Loucy (cell line): Measurements from ENCODE around the gene ATP6V0E2.

Source experiments
- CTCF ChIP-seq: fragments of 200-600 bp; sonication (generic); conservative IDR thresholded peaks from 2 replicates; pipeline ENCODE4 v1.5.1; 2014; ENCODE audit warnings: mild to moderate bottlenecking, antibody characterized with exemption, low read length
- EZH2phosphoT487 ChIP-seq: fragments of 200-600 bp; IDR thresholded peaks from 2 replicates; pipeline ENCODE4 v1.6.1; 2018; ENCODE audit warnings: antibody characterized with exemption, mild to moderate bottlenecking, moderate library complexity, borderline replicate concordance

DNA sequence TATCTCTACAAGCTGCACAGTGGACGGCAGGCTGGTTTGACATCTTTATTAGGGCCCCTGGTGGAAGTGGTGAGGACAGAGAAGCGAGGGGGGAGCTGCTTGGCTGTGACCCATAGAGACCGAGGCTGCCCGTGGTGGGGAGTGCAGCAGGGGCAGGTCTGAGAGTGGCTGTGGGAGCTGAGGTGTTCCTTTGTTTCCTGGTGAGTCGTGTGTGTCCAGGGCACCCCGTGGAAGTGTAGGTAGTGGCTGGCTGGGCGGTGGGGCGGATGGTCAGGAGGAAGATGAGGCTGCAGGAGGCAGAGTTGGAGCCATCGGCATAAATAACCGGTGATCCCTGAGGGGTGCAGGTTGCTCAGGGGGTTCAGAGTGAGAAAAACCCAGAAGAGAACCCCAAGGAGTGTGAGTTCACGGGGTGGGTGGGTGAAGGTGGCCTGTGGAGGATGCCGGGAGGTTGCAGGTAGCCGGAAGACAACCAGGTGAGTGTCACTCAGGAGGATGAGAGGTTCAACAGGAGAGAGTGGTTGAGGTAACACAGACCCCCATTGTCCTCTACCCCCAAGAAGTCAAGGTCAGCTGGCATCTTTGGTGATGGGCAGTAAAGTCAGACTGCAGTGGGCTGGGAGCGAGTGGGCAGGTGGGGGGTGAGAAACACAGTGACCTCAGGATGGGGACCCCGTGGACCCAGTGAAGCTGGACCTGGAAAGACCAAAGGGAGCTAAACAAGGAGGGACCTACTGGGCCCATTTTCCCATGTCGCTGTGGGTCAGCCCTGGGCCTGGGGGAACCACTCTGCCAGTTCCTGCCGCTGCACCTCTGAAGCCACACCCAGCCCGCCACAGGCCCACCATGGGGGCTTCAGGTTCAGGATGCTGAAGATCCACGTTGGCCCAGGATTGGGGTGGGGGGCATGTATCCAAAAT is 7.8 kb downstream of the ATP6V0E2 start:
- TF ChIP-seq CTCF: no peak
- TF ChIP-seq EZH2phosphoT487: no peak
